ENCODE results near the gene KRT74.

KRT74 gene

GRCh38 chr12:52518574-52519386 lies 54.9 kb downstream of the KRT74 start:
- DNase-seq = no peak

GRCh38 chr12:52517888-52518287 lies 55.8 kb downstream of the KRT74 start:
- no peak for DNase-seq

GRCh38 chr12:52517005-52517835 lies 56.4 kb downstream of the KRT74 start:
- DNase-seq = no peak

- no peak for DNase-seq
These were observed 57.5 kb downstream of the KRT74 start for GRCh38 chr12:52515927-52516831.

Data from NCI-H1417 (cell line).